ENCODE measurements around the gene PTS. TPM values are rescaled to one million over a fixed set of nuclear protein-coding genes. Genes with fewer than 3 reads are reported as not detected.

PTS gene
- polyA plus RNA-seq, 1 donor = 19.2 TPM

DNA sequence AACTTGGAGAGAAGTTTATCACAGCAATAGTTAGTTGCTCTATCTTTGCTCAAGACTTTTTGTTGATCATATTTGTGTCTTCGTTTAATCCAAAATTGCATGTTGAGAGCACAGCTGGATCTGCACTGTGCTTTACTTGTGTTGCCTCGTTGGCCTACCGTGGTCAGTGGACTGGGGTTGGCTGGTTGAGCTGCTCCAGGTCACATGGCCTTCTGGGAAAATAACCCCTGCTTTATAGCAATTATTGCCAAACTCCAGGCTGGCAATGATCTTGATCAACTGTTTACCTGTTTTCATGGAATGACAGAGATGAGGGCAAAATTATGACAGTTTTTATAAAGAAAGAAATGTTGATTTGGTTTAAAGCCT, 40.2 kb downstream of the PTS start:
- no peak for DNase-seq

DNA sequence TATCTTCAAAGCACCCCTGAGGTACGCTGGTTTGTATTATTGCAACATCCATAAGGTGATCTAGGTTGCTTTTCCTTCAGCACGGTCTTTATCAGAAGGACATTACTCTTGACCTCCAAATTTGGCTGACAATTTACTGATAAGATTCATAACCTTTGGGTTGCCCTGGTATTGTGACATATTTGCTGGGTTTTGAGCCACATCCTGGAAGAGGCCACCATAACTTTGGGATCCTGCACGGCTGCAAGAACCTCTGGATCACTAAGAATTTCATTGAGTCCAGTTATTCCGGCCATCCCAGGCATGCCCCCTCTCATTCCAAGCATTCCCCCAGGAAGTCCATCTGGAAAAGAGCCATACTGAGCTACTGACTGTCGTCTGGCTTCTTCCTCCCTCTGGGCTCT, 41.0 kb downstream of the PTS start:
- DNase-seq = no peak

DNA sequence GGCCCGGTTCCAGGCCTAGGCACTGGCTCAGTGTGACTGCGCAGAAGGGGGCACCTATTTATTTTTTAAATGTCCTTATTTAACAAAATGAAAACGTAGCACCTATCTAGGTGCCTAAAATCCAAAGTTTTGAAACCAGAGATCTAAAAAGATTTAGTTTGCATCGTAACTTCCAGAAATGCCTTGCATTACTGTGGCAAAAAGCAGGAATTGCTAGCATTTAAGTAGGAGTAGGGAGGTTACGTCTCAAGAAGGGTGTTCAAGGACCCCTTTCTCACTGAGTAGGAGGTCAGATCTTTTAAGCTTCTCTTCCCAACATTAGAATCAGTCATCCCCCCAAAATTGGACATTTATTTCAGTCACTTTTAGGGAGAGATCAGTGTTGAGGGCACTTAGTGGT, 42.2 kb downstream of the PTS start:
- DNase-seq = no peak

DNA sequence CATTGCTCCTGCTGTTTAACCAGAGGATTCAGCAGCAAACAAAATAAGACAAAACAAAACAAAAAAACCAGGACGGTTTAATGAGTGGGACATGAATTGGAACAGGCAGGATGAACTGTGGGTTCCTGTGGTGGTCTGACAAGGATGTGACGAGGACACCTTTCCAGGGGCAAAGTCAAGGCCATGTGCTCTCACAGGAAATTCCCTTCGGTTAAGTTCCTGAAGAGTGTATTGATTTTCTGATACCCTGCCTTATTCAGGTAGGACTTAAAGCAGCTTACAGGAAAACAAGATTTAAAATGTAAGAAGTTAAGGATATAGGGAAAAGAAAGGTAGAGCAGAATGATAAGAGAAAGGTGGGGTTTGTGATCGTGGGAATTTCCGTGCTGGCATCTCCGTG, 42.9 kb downstream of the PTS start:
- DNase-seq = no peak

DNA sequence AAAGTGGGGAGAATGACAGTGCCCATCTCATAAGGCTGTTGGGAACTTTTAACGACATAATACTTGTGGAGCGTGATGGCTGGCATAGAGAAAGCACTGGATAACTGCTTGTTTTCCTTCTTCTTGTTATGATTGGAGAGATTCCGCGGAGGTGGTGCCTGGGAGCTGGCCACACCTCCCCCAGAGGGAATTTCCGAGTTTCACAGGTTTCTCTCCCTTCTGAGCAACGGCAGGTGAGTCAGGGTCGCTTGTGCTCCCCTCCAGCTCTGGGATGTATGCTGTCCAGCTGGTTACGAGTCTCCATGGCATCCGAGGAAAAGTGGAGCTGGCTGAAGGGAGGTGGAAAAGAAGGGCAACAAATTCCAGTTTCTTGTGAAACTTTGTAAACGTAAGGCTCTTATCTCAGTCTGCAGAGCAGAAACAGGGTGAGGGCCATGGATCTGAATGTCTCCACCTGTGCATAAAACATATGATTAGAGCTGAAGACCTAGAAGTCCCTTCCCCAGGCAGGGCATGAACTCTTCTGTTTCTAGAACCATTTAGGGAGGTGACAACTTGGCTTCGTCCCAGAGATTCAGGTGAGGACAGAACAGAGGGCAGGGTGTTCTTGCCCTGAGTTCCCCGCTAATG, 44.4 kb downstream of the PTS start:
- no peak for DNase-seq

DNA sequence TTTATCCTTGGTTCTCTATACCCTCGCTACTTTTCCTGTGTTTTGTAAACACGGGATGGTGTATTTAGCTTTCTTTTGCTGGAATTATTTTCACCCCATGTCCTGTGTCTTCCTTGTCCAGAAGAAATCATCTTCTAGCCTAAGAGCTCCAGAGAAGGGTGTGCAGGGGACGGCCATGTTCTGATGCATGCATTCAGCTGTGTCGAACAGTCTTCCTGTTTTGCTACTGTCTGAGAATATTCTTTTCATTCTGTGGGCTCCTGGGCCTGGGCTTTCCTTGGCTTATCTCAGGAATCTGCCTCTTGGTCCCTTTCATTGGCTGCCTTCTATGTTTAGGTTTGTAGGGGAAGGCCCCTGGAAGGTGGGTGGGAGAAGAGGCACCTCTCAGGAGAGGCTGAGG, 45.0 kb downstream of the PTS start:
- no peak for DNase-seq

DNA sequence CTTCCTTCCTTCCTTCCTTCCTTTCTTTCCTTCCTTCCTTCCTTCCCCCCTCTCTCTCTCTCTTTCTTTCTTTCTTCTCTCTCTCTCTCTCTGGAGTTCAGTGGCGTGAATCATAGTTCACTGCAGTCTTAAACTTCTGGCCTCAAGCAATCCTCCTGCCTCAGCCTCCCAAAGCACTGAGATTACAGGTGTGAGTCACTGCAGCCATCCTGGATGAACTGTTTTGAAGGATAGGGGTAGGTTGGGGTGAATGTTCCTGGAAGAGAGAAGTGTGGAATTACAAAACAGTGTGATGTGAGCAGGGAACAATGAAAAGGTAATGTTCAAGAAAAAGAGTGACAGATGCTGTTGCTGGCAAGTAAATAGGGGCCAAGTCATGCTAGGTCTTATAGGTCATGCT, 46.8 kb downstream of the PTS start:
- DNase-seq = no peak

DNA sequence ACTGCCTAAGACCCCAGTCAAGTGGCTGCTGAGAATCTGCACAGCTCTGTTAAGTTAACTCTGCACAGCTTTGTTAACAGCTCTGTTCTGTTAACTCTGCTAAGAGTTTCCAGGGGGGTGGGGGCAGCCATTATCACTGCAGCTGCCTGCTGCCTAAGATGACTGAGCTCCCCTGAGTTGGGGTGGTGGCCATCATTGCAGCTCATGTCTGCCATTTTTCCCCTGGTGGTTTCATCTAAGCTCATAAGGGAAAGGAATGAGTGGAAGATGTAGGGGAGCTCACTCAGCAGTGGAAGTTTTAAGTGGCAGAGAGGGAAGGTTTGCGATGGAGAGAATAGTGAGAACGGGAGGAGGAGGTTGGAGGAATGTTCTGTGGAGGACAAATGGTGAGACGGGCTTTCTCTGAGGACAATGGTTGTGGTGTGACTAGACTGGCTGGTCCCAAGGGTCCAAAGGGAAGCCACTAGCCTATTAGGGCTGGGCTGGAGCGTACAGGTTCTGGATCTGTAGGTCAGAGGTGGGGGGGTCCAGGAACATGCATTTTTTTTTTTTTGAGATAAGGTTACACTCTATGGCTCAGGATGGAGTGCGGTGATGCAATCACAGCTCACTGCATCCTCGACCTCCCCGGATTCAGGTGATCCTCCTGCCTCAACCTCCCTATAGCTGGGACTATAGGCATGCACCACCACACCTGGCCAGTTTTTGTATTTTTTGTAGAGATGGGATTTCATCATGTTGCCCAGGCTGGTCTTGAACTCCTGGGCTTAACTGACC, 48.0 kb downstream of the PTS start:
- no peak for DNase-seq

DNA sequence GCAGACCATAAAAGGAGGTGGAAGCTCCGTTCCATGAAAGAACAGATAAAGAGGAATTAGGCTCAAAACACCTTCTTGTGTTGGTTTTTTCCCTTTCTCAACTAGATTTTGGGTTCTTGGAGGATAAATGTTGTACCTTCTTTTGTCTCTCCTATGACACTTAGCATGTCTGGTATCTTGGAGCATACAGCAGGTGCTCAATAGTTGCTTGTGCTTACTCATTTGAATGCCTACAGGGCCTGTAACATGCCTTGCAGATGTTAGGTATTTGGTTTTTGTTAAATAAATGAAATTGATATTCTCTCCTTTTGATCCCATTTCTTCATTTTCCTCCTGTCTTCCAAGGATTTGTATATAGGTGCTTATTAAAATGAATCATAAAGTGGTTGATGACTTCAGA, 50.8 kb downstream of the PTS start:
- no peak for DNase-seq

DNA sequence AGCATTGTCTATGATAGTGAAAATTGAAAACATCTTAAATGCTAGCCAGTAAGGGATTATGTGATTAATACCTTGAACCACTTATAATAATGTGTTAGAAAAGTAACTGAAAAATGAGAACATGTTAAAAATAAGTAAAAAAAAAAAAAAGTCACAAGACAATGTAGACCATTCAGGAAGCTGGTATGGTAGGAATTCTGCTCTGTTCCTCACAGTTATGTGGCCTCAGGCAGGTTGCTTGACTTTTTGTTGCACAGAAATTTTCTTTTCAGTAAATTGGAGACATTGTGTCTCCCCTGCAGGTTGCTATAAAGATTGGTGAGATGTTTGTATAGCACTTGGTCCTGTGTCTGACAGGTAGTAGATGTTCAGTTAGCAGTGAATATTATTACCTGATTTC, 51.7 kb downstream of the PTS start:
- DNase-seq = no peak

DNA sequence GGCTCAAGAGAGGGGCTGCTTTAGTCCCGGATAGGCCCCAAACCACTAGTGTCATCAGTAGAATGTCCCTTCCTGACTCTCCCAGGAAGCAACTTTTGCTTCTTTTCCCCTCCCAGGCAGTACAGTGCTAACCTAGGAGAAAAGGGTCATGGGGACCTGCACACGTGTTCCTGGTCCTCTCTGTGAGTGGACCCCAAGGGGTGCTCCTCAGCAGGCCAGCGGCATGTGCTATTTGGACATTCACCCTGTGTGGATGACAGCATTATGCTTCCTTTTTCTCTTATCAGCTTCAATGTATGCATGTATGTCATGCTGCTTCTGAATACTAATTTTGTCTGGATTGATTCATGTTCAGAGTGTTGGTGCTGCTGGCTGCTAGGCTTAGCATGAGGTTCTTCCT, 52.6 kb downstream of the PTS start:
- no peak for DNase-seq

DNA sequence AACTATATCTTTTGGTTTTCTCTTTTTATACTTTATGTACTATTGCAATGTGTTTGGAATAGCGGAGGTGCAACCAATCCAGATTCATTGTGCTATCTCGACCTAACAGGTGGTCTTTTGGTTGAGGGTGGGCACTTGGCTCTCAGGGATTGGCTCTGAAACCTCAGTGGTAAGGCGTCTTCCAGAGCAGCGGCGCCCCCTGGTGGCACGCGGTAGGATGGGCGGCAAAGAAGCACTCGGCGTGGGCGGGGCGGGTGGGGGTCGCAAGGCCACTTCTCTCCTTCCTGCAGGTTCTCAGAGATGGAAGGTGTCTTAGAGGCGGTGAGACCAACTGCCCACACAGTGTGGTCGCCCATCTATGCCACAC, 53.7 kb downstream of the PTS start:
- peak; percentile 43 for DNase-seq

DNA sequence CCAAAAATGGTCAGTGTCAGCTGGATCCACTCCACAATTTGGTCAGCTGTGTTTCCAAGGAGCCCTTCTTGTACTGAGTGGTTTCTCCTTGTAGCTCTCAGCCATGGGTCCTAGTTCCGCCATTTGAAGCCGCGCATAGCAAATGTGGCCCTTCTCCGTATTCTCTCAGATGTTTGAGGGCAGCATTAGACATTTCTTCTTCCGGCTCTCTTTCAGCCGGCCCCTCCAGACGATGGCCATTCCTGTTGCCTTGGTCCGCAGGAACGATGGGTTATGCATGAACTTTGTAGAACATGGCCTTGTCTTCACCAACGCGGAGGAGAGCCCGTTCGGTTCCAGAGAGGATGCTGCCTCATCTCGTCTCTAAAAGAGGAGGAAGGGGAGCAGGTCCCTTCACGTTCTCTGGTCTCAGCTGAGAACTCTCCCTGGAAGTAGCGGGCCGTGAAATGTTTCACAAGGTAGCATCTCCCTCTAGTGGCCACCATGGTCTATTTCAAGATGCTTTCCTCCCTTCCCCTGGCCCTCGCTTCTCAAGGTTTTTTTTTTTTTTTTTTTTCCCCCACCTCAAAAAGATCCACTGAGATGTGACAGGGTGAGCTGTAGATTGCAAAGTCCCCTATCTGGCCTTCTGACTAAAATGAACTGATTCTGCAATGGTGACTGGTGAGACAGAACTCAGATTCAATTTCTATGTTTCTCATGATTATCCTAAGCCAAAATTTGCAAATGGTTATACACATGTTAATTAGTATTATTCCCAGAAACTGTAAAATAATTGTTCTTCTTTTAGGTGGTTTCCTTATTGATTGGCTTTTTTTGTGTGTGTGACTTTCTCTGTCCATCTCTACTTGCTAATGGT, 54.3 kb downstream of the PTS start:
- peak; percentile 79 for DNase-seq

DNA sequence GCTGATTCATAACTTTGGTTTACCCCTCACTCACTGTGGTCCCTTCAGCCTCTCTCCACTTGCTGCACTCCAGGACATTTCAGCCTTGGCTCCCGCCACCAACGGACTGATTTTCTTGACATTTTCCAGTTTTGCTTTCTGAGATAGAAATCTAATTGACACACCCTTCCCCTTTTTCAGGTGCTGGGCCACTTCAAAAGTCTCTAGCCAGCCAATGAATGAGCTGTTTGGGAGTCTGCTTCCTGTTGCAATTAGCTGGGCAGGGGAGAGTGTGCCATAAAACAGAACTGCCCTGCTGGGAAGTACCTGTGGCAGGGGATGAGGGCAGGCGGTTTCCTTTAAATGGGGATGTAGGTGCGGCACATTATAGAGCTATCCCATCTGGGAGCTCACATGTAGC, 55.5 kb downstream of the PTS start:
- no peak for DNase-seq

Other genes starting within 250 kb of the PTS start
- gene DLAT, start 201.0 kb upstream of the PTS start, polyA plus RNA-seq (ENCODE audit: insufficient read length) = 39.2 TPM
- gene PIH1D2, start 152.4 kb upstream of the PTS start, polyA plus RNA-seq (ENCODE audit: insufficient read length) = 0.93 TPM
- 26.1 TPM for gene NKAPD1, start 152.1 kb upstream of the PTS start, polyA plus RNA-seq (ENCODE audit: insufficient read length)
- 49.2 TPM for gene TIMM8B, start 139.7 kb upstream of the PTS start, polyA plus RNA-seq (ENCODE audit: insufficient read length)
- 91.6 TPM for gene SDHD, start 139.6 kb upstream of the PTS start, polyA plus RNA-seq (ENCODE audit: insufficient read length)
- 0.68 TPM for gene IL18, start 62.3 kb upstream of the PTS start, polyA plus RNA-seq (ENCODE audit: insufficient read length)
- 0.23 TPM for gene TEX12, start 59.1 kb upstream of the PTS start, polyA plus RNA-seq (ENCODE audit: insufficient read length)
- 5.3 TPM for gene BCO2, start 50.9 kb upstream of the PTS start, polyA plus RNA-seq (ENCODE audit: insufficient read length)
- not detected for gene PLET1, start 34.4 kb downstream of the PTS start, polyA plus RNA-seq (ENCODE audit: insufficient read length)

Measured in hindlimb muscle (tissue), 1 donor.